H9 (cell line): ENCODE results near the gene BOD1L1. TPM values are rescaled to one million over a fixed set of nuclear protein-coding genes. Genes with fewer than 3 reads are reported as not detected.

Experiments
- DNase-seq: peaks from one replicate; pipeline ENCODE4 v3.0.0-alpha.2; 2017
- H2AFZ ChIP-seq: one replicate; pipeline ENCODE4 v1.6.1; 2013; ENCODE audit warnings: mild to moderate bottlenecking, low read length, control low read depth, moderate library complexity
- H2AK5ac ChIP-seq: 2 replicates; pipeline ENCODE4 v1.6.1; 2013; ENCODE audit warnings: low read length, control low read depth, mixed read lengths; ENCODE audit not compliant: insufficient read length
- H2BK120ac ChIP-seq: one replicate; pipeline ENCODE4 v1.6.1; 2013; ENCODE audit warnings: low read depth, mild to moderate bottlenecking, low read length, control low read depth, inconsistent platforms; ENCODE audit not compliant: poor library complexity, severe bottlenecking
- H2BK12ac ChIP-seq: 2 replicates; pipeline ENCODE4 v1.6.1; 2013; ENCODE audit warnings: low read length, control low read depth, mixed read lengths, low read depth; ENCODE audit not compliant: insufficient read length
- H2BK15ac ChIP-seq: 2 replicates; pipeline ENCODE4 v1.6.1; 2013; ENCODE audit warnings: low read depth, low read length, control low read depth
- H2BK20ac ChIP-seq: one replicate; pipeline ENCODE4 v1.6.1; 2013; ENCODE audit warnings: low read depth, mild to moderate bottlenecking, low read length, control low read depth, inconsistent platforms; ENCODE audit not compliant: poor library complexity, severe bottlenecking
- H2BK5ac ChIP-seq: 2 replicates; pipeline ENCODE4 v1.6.1; 2013; ENCODE audit warnings: low read length, control low read depth, mixed read lengths; ENCODE audit not compliant: insufficient read length
- H3K14ac ChIP-seq: 2 replicates; pipeline ENCODE4 v1.6.1; 2013; ENCODE audit warnings: low read length, control low read depth; ENCODE audit not compliant: insufficient read depth
- H3K18ac ChIP-seq: 2 replicates; pipeline ENCODE4 v1.6.1; 2013; ENCODE audit warnings: low read depth, mild to moderate bottlenecking, mixed read lengths, low read length, control low read depth; ENCODE audit not compliant: insufficient read length
- H3K23ac ChIP-seq: 2 replicates; pipeline ENCODE4 v1.6.1; 2013; ENCODE audit warnings: low read length, control low read depth, mixed read lengths, low read depth; ENCODE audit not compliant: insufficient read length
- H3K23me2 ChIP-seq: 2 replicates; pipeline ENCODE4 v1.6.1; 2013; ENCODE audit warnings: low read depth, mild to moderate bottlenecking, mixed read lengths, low read length, control low read depth; ENCODE audit not compliant: insufficient read length, poor library complexity, severe bottlenecking
- H3K27ac ChIP-seq: 2 replicates; pipeline ENCODE4 v1.5.1; 2013; ENCODE audit warnings: low read length, control low read depth, mixed read lengths, low read depth; ENCODE audit not compliant: insufficient read length
- H3K27me3 ChIP-seq: 2 replicates; pipeline ENCODE4 v1.6.1; 2013; ENCODE audit warnings: low read length, control low read depth, inconsistent platforms; ENCODE audit not compliant: insufficient read depth
- H3K4ac ChIP-seq: 2 replicates; pipeline ENCODE4 v1.6.1; 2013; ENCODE audit warnings: low read depth, mild to moderate bottlenecking, control low read depth, inconsistent platforms, low read length, moderate library complexity
- H3K4me1 ChIP-seq: 2 replicates; pipeline ENCODE4 v1.6.1; 2013; ENCODE audit warnings: low read length, control low read depth, inconsistent platforms; ENCODE audit not compliant: insufficient read depth
- H3K4me2 ChIP-seq: 2 replicates; pipeline ENCODE4 v1.6.1; 2013; ENCODE audit warnings: low read length, control low read depth, mixed read lengths; ENCODE audit not compliant: insufficient read length, insufficient read depth
- H3K56ac ChIP-seq: 2 replicates; pipeline ENCODE4 v1.6.1; 2013; ENCODE audit warnings: low read depth, mild to moderate bottlenecking, mixed read lengths, low read length, control low read depth; ENCODE audit not compliant: insufficient read length
- H3K79me1 ChIP-seq: 2 replicates; pipeline ENCODE4 v1.6.1; 2013; ENCODE audit warnings: low read depth, mild to moderate bottlenecking, moderate library complexity, low read length, control low read depth, inconsistent platforms; ENCODE audit not compliant: insufficient read depth, poor library complexity, severe bottlenecking
- H3K79me2 ChIP-seq: 2 replicates; pipeline ENCODE4 v1.6.1; 2013; ENCODE audit warnings: low read length, control low read depth, inconsistent platforms; ENCODE audit not compliant: insufficient read depth
- H3K9ac ChIP-seq: 2 replicates; pipeline ENCODE4 v1.6.1; 2013; ENCODE audit warnings: low read length, control low read depth, mixed read lengths; ENCODE audit not compliant: insufficient read length; ENCODE audit errors: extremely low read depth
- H3K9me3 ChIP-seq: one replicate; pipeline ENCODE4 v1.6.1; 2013; ENCODE audit warnings: low read depth, low read length, inconsistent platforms; ENCODE audit not compliant: control insufficient read depth
- H3T11ph ChIP-seq: one replicate; pipeline ENCODE4 v1.6.1; 2013; ENCODE audit warnings: mild to moderate bottlenecking, low read length, control low read depth, inconsistent platforms
- H4K20me1 ChIP-seq: one replicate; pipeline ENCODE4 v1.6.1; 2013; ENCODE audit not compliant: control insufficient read depth, insufficient read length, insufficient read depth
- H4K5ac ChIP-seq: 2 replicates; pipeline ENCODE4 v1.6.1; 2013; ENCODE audit warnings: low read depth, mild to moderate bottlenecking, mixed read lengths, low read length, control low read depth; ENCODE audit not compliant: insufficient read length
- H4K8ac ChIP-seq: replicated peaks from 2 replicates; pipeline ENCODE4 v1.6.1; 2013; ENCODE audit warnings: low read length, control low read depth, mixed read lengths, low read depth; ENCODE audit not compliant: insufficient read length
- H4K91ac ChIP-seq: 2 replicates; pipeline ENCODE4 v1.6.1; 2013; ENCODE audit warnings: low read depth, mild to moderate bottlenecking, moderate library complexity, mixed read lengths, low read length, control low read depth; ENCODE audit not compliant: insufficient read length
- H3K27ac Mint-ChIP-seq, 3 experiments: 2 replicates in 2 of 3; 3 replicates in 1 of 3; pipeline ENCODE4 v1.8.0; 2020 to 2021; ENCODE audit warnings: mixed read lengths in 3 of 3, mild to moderate bottlenecking in 1 of 3, moderate library complexity in 1 of 3
- H3K27me3 Mint-ChIP-seq: 2 replicates; pipeline ENCODE4 v1.8.0; 2021; ENCODE audit warnings: low read depth, mild to moderate bottlenecking, moderate library complexity, mixed read lengths
- H3K36me3 Mint-ChIP-seq, 3 experiments: 2 replicates in 2 of 3; 3 replicates in 1 of 3; pipeline ENCODE4 v1.8.0; 2020 to 2021; ENCODE audit warnings: low read depth in 3 of 3, mixed read lengths in 3 of 3; ENCODE audit not compliant: insufficient read depth in 1 of 3
- H3K4me1 Mint-ChIP-seq, 2 experiments: 2 replicates each; pipeline ENCODE4 v1.8.0; 2020; ENCODE audit warnings: mixed read lengths in 2 of 2
- H3K4me3 Mint-ChIP-seq, 2 experiments: 2 replicates in 1 of 2; 3 replicates in 1 of 2; pipeline ENCODE4 v1.8.0; 2020 to 2021; ENCODE audit warnings: mild to moderate bottlenecking in 2 of 2, mixed read lengths in 2 of 2, moderate library complexity in 1 of 2
- H3K9me3 Mint-ChIP-seq, 2 experiments: 2 replicates in 1 of 2; 3 replicates in 1 of 2; pipeline ENCODE4 v1.8.0; 2020; ENCODE audit warnings: mild to moderate bottlenecking in 2 of 2, mixed read lengths in 2 of 2, moderate library complexity in 1 of 2
- WGBS: extraction: QIAGEN DNeasy Blood & Tissue Kit; methylation state at CpG from one replicate; pipeline ENCODE4 v1.1.7; 2013; ENCODE audit warnings: missing lambda C conversion rate, low lambda C conversion rate, mixed read lengths; ENCODE audit not compliant: insufficient read length; ENCODE audit errors: extremely low coverage; 5-methylcytosine and 5-hydroxymethylcytosine counted together
- total RNA-seq: library from RNA; stranded (reverse); gene quantifications from 2 replicates; pipeline ENCODE4 v1.2.1, GENCODE V29; 2021
- TF ChIP-seq, protein P1 (sequence below): fragments of 200-600 bp; sonication (generic); conservative IDR thresholded peaks from 3 replicates; pipeline ENCODE4 v1.8.0; 2021; ENCODE audit warnings: antibody characterized with exemption, mild to moderate bottlenecking

The BOD1L1 gene
- total RNA-seq, 1 experiment from 2014 or later = 37.8 TPM

DNA sequence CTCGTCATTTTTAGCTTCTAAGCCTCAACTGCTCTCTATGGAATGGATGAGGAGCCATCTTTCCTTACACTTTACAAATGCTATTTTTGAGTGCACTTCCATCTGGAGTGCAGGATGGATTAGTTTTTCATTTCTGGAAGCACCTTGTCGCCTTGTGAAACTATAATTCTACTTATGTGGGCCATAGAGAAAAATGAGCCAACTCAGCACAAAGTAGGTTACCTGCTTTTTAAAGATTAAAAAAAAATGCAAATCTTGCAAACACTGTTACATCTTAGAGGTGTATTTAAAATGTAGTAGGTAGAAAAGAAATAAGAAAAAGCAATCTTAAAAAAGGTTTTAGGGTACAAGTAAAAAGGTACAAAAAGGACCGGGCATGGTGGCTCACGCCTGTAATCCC is 10.9 kb downstream of the BOD1L1 start:
- Histone ChIP-seq H2BK5ac (no peak overlapping the region), H3K27me3 (no peaks in the 10 kb centered on the region), H4K20me1 (no peaks in the 10 kb centered on the region), H4K91ac (no peak overlapping the region), H3K4me1 (no peaks in the 10 kb centered on the region), H3K56ac (no peak overlapping the region), H4K8ac (no peak overlapping the region), H3K79me1 (no peaks in the 10 kb centered on the region), H3K9ac (no peak overlapping the region), H3K4me2 (no peak overlapping the region), H2BK12ac (no peak overlapping the region), H3K79me2 (no peaks in the 10 kb centered on the region), H3K23me2 (no peaks in the 10 kb centered on the region), H3K27ac (no peak overlapping the region), H3K9me3 (no peaks in the 10 kb centered on the region), H3K14ac (no peak overlapping the region), H2BK15ac (no peak overlapping the region), H2AK5ac (no peak overlapping the region), H2BK120ac (no peak overlapping the region), H3T11ph (no peak overlapping the region), H3K4ac (no peak overlapping the region), H2BK20ac (no peak overlapping the region), H3K23ac (no peak overlapping the region), H3K18ac (no peak overlapping the region), H4K5ac (no peak overlapping the region), H2AFZ (no peak overlapping the region)
- peaks cover 14% of the 10 kb centered on the region for H3K27me3 Mint-ChIP-seq
- H3K27ac Mint-ChIP-seq = no peak overlapping the region
- DNase-seq = no peak
- no CpG with 5 or more reads among the region's 4 CpGs for WGBS
- no peaks in the 10 kb centered on the region for H3K9me3 Mint-ChIP-seq
- H3K36me3 Mint-ChIP-seq = peaks cover 9 to 49% (median 38%) of the 10 kb centered on the region in 3 experiments; a peak in 6 of 7 replicates
- no peak overlapping the region for H3K4me3 Mint-ChIP-seq
- peaks cover 7 to 16% of the 10 kb centered on the region in 2 experiments for H3K4me1 Mint-ChIP-seq
- TF ChIP-seq, protein P1, sequence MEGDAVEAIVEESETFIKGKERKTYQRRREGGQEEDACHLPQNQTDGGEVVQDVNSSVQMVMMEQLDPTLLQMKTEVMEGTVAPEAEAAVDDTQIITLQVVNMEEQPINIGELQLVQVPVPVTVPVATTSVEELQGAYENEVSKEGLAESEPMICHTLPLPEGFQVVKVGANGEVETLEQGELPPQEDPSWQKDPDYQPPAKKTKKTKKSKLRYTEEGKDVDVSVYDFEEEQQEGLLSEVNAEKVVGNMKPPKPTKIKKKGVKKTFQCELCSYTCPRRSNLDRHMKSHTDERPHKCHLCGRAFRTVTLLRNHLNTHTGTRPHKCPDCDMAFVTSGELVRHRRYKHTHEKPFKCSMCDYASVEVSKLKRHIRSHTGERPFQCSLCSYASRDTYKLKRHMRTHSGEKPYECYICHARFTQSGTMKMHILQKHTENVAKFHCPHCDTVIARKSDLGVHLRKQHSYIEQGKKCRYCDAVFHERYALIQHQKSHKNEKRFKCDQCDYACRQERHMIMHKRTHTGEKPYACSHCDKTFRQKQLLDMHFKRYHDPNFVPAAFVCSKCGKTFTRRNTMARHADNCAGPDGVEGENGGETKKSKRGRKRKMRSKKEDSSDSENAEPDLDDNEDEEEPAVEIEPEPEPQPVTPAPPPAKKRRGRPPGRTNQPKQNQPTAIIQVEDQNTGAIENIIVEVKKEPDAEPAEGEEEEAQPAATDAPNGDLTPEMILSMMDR = no peak
